ENCODE data around the gene KCNK10.

KCNK10 gene

GRCh38 chr14:88191605-88192004 is 131.5 kb downstream of the KCNK10 start:
- Histone ChIP-seq H3K4me3 (no peak overlapping the region), H3K27ac (no peak overlapping the region)
- no peak for DNase-seq (ENCODE audit: low spot score)
- TF ChIP-seq CTCF (IDR thresholded peaks at IDR 0.05), result no peak

- no peak for DNase-seq (ENCODE audit: low spot score)
- TF ChIP-seq CTCF (IDR thresholded peaks at IDR 0.05), result no peak
- Histone ChIP-seq H3K27ac (no peak overlapping the region), H3K4me3 (peak overlapping the region; percentile 53)
These were observed 133.5 kb downstream of the KCNK10 start for GRCh38 chr14:88189417-88190191.

GRCh38 chr14:88188745-88189416 is 134.2 kb downstream of the KCNK10 start:
- peak overlapping the region; percentile 53 for H3K4me3 ChIP-seq
- no peak overlapping the region for H3K27ac ChIP-seq
- no peak for TF ChIP-seq CTCF (IDR thresholded peaks at IDR 0.05)

GRCh38 chr14:88185843-88186242 is 137.2 kb downstream of the KCNK10 start:
- Histone ChIP-seq H3K4me3 (no peak overlapping the region), H3K27ac (no peak overlapping the region)
- no peak for TF ChIP-seq CTCF (IDR thresholded peaks at IDR 0.05)
- DNase-seq (ENCODE audit: low spot score), result no peak

More at GRCh38 chr14:88188745-88189416, 134.2 kb downstream of the KCNK10 start:
- DNase-seq (ENCODE audit: low spot score), result no peak

- TF ChIP-seq CTCF (IDR thresholded peaks at IDR 0.05), result no peak
- H3K27ac ChIP-seq, result no peak overlapping the region
- no peak for DNase-seq (ENCODE audit: low spot score)
- no peak overlapping the region for H3K4me3 ChIP-seq
These were observed 138.1 kb downstream of the KCNK10 start for GRCh38 chr14:88184956-88185355.

GRCh38 chr14:88181072-88181471 is 142.0 kb downstream of the KCNK10 start:
- TF ChIP-seq CTCF (IDR thresholded peaks at IDR 0.05), result no peak
- no peak for DNase-seq (ENCODE audit: low spot score)
- Histone ChIP-seq H3K4me3 (no peak overlapping the region), H3K27ac (no peak overlapping the region)

GRCh38 chr14:88179716-88180115 is 143.4 kb downstream of the KCNK10 start:
- DNase-seq (ENCODE audit: low spot score), result no peak
- Histone ChIP-seq H3K4me3 (no peak overlapping the region), H3K27ac (no peak overlapping the region)
- TF ChIP-seq CTCF (IDR thresholded peaks at IDR 0.05), result no peak

Measured in coronary artery (tissue), 2 donors.